NCI-H345 treated with DMSO at 0.1 percent for 48 hours (cell line): ENCODE results near the gene NPTX1.

Experiments used
- DNase-seq: peaks from one replicate; lab custom pipeline; 2025; ENCODE audit not compliant: unreplicated experiment; lab: John Stamatoyannopoulos, UW

The NPTX1 gene

DNA sequence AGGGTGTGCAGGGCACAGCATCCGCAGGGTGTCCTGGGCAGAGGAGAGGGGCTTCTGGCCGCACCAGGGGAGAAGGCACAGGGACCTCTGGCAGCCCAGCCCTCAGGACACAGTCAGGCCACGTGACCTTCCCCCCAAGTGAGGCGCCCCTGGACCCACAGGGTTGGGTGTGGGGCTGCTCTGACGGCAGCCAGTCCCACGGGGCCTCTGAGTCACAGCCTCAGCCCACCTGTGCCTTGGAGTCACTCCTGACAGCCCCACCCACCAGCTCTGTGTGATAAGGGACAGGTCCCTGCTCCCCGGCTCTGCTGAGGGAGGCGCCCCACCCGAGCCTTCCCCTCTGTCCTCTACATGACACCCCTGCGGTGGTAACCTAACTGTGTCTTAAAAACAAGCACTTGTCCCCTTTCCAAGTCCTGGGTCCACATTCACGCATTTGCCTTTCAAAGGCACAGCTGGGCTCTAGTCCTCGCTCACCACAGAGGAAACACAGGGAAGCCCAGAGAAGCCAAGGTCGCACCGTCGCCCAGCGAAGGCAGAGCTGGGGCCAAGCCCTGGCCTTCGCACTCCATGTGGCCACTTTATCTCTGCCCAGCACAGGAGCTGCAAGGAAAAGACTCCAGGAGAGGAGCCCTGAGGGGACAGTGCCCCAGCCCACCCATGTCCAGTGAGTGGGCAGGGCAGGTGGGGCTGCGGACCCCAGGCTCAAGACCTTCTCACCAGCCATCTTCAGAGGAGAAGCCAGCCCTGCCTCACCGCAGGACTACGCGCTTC, 5.1 kb upstream of the NPTX1 start:
- peak; percentile 20 for DNase-seq

DNA sequence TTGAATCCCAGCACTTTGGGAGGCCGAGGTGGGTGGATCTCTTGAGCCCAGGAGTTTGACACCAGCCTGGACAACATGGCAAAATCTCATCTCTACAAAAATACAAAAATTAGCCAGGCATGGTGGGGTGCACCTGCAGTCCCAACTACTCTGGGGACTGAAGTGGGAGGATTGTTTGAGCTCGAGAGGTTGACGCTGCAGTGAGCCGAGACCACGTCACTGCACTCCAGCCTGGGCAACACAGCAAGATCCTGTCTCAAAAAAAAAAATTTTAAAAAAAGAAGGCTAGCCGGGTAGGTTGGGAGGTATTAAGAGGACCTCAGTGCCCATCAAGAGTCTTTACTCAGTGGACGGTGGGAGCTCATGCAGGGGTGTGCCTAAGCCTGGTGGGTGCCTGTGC, 3.8 kb upstream of the NPTX1 start:
- DNase-seq = no peak

DNA sequence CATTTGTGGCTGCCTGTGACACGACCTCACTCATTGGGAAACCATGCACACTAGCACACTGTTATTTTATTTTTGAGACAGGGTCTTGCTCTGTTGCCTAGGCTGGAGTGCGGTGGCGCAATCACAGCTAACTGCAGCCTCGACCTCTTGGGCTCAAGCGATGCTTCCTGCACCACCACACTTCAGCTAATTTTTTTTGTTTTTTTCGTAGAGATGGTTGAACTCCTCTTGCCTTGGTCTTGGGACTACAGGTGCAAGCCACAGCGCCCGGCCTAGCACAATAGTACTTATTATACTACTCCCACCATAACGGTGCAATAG, 2.8 kb upstream of the NPTX1 start:
- no peak for DNase-seq

DNA sequence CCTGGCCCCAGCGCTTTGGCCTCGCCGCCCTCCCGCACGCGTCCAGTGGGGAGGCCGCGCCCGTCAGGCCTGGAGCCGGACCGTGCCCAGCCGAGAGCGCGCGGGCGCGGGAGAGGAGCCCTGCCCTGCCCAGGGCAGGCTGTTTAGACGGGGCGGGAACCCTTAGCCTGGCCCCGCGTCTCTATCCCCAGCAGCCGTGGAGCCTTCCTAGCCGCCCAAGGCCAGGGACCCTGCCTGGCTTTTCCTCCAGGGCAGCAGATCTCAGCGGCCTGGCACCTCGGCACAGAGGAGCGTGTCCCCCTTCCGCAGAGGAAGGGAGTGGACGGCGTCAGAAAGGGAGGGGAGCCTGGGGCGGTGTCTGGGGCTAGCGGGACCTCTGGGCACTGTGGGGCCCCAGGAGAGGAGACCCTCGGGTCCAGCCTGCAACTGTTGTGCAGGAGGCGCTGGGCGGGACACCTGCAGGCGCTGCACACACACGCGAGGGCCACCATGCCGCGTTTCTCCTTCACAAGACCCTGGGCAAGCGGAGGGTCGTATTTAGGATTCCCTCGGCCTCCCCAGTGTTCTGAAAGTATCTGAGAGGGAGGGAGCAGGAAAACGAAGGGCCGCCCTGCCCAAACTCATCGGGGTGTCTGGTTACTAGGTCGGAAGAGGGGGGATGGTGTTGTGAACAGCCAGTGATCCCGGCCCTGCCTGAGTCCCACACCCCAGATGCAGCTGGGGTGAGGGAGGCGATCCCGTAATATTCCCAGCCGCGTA, 2.3 kb upstream of the NPTX1 start:
- DNase-seq = no peak

DNA sequence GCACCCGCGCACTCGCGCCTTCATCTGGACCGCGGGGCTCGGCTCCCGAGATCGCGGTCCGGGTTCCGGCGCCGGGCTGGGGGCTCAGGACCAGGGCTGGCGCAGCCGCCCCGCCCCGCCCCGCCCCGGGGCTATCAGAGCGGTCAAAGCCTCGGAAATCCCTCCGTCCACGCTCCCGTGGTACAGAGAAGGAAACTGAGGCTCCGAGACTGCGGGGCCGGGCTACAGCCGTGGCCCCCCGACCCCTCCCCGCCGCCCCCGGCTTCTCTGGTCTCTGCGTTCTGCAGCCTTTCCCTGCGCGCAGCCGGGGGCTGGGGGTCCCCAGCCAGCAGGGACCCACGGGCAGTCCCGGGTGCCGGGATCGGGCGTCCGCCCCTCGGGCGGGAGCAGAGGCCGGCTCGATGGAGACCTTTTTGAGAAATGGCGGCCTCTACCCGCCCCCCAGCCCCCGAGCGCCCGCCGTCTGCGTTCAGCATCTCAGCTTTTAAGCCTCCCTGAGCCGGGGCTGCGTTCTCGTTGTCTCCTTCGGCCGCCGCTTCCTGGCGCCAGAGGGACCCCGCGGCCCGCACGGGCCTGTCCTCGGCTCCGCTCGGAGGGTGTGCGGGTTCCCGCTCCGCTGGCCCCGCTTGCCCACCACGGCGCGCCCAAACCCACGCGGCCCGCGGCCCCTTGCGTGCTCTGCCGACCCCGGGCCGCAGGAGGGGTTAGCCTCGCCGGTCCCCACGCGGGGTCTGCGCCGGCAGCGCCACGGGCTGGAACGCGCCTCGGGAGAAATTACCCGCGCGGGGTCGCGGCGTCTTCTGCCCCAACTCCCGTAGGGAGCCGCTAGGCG, 1.5 kb upstream of the NPTX1 start:
- peak; percentile 25 for DNase-seq

DNA sequence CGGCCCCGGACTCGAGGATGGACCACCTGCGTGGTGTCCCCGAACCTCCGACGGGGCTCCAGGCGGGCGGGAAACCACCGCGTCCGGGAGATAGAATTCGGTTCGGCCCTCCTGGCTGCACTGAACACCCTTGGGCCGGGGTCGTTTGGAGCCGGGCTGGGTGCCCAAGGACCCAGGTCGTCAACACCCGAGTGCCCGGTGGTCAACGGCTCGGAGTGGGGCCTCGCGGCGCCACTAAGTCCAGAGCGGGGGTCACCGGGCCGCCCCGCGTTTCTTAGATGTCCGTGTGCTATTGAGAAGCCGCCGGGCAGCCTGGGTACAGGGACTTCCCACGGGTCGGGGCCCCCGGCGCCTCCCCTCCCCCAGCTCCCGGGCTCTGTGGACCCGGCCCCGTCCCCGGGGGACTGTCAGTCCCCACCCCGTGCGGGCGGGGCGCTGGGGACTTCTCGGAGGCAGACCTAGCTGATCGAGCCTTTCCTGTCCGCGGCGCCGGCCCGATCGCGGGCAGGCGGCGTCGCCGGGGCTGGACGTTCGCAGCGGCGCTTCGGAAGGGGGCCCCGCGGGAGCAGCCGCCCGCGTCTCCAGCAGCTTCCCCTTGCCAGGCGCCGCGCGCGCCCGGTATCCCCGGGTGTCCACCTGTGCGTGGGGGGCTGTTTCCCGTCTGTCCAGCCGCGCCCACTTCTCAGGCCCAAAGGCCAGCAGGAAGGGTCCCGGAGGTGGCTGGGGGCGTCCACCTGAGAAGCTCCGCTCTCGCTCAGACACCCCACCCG, 655 bp upstream of the NPTX1 start:
- DNase-seq = no peak

DNA sequence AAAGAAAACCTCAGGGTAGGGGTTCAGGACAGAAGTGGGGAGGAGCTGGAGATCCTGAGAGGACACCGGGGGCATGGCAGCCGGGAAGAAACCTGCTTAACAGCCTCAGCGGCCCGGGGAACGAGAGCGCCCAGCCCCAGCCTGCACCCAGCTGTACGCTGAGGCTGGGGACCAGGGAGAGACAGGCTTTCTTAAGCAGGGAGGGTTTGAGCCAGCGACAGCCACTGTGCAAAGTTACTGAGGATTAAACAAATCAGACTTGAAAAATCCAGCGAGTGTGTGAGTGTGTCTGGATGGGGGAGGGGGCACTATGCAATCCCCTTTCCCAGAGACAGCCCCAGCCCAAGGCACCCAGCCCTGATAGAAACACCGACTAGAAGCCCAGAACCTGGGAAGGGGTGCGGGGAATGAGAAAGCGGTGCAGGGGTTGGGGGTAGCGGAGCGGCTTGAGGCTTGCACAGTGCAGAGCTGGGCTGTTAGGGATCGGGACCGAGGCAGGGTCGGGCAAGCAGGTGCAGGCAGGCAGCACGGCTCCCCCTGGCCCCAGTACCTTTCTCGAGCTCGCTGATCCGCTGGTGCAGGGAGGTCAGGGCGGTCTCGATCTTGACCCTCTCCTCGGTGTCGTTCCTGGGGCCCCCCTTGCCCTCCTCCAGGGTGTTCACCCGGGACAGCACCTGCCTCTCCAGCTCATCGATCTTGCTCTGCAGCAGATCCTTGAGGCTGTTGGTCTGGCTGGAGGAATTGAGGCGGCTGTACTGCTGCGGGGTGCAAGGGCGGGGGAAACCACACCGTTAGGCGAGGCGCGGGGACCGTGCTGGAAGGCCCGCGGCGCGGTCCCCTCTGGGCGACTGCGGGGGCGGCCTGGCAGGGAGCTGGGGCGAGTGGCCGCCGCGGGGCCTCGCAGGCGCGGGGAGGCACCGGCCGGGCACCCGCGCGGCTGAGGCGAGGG, 1.2 kb downstream of the NPTX1 start:
- DNase-seq = no peak

DNA sequence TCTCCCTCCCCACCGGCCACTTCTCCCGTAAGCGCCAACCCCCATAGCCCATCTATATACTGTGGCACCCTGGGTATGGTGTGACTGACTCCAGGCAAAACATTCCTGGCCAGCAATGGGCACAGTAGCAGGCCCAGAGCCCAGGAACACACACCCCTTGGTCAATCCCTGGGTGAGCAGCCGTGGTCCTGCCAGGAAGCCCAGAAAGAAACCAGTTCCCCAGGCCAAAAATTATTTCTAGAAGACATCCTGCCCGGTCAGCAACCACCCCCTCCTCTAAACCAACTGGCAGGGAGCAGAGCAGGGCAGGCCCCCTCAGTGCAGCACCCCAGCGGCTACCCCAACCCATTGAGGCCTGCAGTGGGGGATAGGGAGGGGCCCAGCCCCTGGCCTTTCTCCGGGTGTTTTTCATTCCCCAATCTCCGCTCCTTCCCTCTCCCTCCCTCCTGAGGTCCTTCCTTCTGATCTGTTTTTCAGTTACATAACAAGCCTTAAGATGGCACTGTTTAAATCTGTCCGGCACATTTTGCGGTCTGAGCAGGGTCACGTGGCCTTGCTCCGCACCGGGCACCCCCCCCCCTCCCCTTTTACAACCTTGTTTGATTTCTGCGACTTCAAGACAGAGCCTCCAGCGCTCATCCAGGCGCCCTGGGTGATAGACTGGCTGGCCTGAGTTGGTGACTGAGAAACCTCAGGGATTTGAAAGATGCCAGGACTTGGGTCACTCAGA, 2.0 kb downstream of the NPTX1 start:
- peak; percentile 15 for DNase-seq

DNA sequence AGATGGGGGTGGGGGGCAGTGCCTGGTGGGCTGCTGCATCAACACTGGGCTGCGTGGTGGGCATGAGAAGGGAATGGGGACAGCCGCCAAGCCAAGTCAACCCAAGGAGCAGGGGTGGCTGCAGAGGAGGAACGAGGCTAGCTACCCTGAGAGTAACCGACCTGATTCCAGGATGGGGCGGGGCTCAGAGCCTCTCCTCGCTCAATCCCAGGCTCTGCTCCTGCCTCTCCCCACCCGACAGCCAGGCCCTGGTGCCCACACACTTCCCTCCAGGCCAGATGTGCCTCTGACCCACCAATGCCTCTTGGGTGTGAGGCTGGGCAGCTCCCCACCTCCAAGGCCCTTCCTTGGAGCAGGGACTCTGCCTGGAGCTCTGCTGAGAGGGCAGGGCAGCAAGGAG, 2.7 kb downstream of the NPTX1 start:
- DNase-seq = no peak

DNA sequence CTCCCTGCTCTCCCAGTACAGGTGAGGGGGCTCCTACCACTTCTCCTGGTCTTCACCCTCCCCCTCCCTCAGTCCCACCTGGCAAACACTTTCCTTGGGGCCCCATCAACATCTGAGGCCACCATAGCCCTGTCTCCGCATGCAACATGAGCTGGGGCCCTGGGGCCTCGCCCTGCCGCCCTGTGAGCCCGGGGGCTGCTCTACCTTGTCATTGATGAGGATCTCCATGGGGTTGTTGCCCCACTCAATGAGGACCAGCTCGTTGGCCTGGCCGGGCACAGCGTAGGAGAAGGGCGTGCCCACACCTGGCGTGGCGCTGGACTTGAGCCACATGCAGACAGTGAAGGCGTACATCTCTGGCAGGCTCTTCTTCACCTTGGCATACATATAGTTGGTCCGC, 3.4 kb downstream of the NPTX1 start:
- no peak for DNase-seq

DNA sequence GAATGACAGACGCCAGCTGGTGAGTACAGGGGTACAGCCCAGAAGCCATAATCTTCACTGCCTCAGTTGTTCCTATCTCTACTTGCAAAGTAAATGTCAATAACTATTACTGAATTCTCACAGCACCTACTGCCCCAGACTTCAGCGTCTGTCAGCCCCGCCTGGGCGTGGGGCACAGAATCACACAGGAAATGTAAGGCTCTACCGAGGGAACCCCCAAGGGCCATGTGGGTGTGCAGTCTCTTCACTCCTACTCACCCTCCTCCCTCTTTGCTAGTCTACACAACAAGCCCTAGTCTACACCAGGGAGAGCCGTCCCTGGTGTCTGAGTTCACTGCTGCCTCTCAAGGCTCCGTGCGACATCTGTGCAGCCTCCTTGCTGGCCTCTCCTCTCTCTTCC, 4.5 kb downstream of the NPTX1 start:
- no peak for DNase-seq

DNA sequence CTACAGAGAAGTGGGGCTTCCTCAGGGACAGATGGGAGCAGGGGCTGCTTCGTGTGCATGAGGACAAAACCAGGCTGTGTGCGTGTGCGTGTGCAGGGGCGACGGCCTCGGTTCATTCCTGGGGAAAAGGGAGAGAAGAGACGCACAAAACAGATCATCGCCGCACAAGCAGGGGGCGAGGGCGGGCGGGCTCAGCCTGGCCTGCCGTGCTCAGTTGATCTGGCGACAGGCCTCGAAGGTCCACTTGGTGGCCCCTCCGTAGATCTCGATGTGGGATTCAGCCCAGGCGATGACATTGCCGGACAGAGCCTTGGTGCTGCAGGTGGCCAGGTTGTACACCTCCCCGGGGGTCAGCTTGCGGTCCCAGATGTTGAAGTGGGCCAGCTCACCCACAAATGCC, 5.8 kb downstream of the NPTX1 start:
- no peak for DNase-seq

DNA sequence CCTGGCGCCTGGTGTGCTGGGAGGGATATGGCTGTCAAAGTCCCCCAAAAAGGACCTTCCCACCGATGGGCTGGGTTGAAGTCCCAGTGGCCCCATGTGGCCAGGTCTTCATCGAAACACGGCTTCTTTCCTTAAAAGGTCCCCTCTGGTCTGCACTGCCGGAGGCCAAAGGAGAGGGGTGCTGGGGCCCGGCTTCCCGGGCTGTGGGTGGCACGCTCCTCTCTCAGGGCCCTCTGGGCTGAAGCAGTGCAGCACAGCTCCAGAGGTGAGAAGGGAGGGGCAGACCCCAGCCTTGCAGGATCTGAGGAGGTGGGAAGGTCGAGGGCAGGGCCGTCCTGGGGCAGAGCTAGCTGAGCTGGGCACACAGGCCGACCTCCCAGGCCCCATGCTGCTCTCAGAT, 6.7 kb downstream of the NPTX1 start:
- no peak for DNase-seq

DNA sequence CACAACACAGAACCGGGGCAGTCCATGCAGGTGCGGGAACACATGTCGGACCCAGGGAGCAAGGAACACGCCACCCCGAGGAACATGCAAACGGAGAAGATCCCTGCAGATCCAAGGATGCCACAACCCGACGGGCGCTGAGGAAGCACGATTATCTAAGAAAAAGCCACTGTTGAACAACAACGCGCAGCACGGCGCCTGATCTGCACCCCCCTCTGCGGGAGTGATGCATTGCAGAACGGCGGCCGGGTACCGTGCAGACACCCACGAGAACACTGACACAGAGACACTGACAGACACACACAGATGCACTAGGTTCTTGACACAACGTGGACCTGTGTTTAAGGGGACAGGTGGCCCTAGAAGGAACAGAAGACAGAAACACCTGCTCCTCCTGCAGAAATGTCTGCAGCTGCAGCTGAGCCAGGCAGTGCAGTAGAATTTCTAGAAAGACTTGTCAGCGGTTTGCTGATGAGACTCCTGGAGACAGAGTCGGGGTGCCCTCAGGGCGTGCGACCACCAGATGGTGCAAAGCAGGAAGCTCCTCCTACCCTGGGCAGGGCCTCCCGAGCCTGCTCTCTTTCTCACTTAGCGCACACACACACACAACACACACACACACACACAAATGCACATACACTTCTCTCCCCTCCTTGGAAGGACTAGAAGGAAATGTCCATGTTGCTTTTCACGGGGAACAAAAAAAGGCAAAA, 7.5 kb downstream of the NPTX1 start:
- DNase-seq = no peak

DNA sequence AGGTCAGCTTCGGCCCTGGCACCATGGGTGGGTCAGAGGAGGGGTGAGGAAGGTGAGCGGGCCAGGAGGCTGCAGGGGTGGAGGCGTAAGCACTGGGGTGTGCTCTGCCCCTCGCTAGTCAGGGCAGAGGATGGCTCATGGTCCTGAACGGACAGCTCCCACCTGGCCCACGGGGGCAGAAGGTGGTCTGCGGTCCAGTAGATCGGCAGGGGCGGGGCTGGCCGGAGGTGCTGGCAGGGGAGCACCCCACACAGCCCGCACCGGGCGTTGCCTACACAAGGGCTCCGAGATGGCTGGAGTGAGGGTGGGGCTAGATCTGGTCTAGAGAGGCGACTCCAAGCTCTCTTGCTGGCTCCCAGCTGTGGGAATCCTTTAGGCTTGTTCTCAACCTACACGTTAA, 8.2 kb downstream of the NPTX1 start:
- DNase-seq = no peak

DNA sequence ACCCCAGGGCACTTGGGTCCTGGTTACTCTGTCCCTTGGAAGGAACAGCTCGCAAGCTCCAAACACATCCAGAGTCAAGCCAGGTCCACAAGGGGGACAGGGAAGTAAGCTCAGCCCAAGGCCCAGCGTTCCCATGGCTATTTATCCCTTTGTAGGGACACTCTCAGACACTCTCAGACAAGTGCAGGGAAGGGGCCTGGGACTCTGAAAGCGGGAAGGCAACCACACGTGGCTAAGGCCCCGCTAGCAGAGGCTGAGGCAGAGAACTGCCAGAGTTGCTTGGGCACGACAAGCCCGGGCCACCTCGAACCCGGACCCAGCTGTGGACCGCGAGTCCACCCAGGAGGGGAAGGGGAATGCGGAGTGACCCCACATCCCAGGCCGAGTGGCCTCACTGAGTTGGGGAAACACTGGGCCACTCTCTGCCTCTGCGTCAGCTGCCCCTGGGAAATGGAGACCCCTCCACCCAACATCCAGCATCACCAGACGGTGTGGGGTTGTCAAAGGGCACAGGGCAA, 10.2 kb downstream of the NPTX1 start:
- DNase-seq = no peak

DNA sequence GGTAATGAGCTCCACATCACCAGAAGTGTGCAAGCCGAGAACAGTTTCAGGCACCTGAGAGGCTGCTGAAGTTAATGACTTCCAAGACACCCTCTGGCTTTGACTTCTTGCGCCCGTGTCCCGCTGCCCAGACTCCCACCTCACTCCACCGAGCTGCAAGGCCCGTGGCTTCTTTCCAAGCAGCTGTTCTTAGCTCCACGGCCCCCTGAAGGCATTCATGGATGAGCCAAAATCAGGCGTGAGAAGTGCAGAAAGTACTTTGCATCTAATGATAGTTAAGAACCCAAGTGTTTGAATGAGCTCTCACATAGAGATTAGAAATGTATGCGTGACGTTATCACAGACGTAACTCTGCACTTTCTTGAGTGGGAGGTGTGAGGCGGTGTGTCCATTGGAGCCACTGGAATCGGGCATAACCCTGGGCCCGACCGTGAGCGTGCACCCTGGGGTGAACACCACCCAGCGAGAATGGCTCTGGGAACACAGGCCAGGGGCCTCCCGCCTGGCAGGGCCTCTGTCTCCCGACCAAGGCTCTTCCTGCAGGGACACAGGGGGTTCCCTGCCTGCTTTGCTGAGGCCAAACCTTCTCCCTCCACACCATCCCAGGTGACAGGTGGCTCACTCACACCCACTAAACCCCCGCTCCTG, 11.0 kb downstream of the NPTX1 start:
- DNase-seq = no peak

DNA sequence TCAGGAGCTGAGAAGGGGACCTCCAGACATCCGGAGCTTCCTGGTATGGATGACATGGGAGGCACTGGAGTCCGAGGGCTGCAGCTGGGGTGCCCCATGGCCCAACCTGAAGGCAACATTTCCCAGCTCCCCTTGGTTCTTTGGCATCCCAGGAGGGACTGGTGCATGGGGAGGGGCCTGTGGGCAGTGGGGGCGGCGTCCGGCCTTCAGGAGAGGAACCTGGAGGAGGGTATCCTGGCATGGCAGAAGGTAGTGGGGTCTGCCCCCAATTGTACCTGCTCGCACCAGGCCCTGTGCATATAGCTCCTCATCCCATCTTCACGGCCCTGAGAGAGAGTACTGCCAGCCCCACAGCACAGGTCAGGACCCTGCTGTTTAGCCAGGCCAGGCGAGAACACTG, 11.9 kb downstream of the NPTX1 start:
- DNase-seq = no peak
